ENCODE measurements around the gene GPC3.

GPC3 gene

DNA sequence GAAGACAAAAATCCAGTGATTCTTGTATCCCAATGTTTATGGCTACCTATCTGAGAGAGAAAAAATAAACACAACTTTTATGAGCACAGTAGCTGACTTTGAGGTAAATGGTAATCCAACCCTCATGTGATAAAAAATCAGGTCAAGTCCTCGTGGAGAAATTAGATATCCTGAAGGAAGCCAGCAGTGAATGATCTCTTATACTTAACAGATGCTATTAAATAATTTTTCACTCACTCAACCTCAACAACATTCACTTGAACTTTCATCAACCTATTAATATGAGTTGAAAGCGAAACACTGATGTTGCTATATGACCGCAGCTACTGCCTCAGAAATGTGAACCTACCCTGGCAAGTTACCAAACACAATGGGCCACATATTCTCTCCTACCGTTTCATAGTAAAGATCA, 105.4 kb downstream of the GPC3 start:
- no peak for DNase-seq

DNA sequence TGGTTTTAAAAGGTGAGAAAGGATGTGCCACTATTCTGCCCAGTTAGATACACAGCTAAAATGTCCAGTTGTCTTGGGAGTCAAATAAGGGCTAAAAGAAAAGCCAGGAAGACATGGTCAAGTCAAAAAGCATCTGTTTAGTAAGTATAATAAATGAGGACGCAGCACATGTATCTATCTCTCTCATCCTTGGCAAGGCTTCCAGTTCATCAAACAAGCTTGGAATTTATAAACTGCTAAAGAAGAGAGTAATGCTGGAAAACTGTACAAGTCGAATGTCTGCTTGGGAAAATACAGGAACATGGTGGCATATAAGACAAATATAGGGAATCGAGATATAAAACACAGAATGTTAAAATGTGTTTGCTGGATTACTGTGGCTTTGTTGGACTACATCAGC, 106.7 kb downstream of the GPC3 start:
- no peak for DNase-seq

DNA sequence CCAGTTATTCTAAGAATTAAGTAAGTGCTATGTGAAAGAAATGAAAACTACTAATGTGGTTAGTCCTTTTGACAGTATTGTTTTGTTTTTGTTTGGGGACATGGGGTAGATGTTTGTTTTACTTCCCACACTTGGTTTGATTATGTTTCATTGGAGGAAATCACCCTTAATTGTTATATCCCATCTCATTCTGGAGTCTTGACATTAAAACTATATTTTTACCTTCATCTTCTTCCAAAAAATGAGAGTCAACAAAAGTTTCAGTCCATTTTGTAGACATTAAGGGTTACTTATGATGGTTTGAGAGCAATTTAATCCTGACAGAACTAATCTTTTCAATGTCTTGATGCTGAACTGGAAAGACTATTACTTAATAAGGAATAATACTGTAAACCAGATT, 108.7 kb downstream of the GPC3 start:
- DNase-seq = no peak

DNA sequence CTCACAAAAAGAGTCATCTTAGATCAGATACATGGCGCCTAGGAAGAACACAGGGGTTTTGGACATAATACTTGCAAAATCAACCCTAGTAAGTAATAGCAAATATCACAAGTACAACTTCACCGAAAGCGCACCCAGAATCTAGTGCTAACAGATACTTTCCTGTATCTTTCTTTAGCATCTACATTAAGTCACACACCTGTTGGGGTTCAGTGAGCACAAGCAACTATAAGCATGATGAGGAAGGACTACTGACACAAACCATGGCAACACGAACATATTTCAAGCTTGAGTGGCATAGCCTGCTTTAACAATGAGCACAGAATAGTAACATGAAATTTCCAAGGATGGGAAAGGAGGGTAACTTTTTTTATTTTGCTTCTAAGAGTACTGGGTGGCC, 116.1 kb downstream of the GPC3 start:
- no peak for DNase-seq

DNA sequence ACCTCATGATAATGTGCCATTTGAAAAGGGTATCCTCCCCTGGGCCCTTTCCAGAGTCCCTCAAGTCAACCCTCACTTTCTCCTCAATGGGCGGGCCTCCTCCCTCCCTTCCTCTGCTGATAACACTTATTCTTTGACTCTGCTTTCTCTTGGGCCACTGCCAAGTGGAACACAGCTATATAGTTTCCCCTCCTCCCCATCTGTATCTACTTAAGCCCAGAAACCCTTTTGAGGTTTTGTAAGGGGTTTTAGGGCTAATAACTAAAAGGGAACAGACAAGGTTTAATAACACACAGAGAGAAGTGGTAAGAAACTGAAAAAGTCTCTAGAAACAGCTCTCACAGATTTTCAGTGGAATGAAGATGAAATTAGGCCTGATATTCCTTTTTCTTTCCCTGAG, 116.7 kb downstream of the GPC3 start:
- no peak for DNase-seq

GRCh38 chrX:133868250-133868649, 117.1 kb downstream of the GPC3 start:
- no peak for DNase-seq

GRCh38 chrX:133865761-133866471, 119.5 kb downstream of the GPC3 start:
- DNase-seq = no peak

GRCh38 chrX:133864236-133864635, 121.2 kb downstream of the GPC3 start:
- DNase-seq = no peak

DNA sequence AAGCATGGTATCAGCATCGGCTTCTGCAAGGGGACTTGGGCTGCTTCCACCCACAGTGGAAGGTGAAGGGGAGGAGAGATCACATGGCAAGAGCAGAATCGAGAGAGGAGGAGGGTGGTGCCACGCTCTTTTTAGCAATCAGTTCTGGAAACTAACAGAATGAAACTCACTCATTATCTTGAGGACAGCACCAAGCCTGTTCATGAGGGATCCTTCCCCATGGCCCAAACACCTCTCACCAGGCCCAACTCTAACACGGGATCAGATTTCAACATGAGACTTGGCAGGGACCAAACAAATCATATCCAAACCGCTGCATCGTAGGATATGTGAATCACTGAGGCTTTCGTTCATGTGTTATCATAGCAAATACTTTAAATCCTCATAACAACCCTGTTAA, 125.5 kb downstream of the GPC3 start:
- DNase-seq = peak; percentile 32

DNA sequence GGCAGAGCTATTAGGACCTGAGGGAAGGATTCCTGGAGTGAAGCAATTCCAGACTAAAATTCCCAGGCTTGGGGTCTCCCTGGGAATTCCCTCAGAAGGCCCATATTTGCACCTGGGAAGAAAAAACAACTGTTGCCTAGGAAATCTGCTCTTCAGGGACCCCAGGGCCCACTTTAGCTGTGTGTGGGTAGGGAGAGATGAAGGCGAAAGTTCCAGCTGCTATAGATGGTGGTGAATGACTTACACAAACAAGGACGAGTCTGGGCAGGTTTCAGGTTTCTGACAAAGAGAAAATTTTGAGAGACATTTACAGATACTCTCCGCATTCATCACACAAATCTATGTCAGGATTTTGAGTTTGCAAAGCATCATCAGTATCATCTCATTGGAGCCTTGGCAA, 126.1 kb downstream of the GPC3 start:
- DNase-seq = no peak

DNA sequence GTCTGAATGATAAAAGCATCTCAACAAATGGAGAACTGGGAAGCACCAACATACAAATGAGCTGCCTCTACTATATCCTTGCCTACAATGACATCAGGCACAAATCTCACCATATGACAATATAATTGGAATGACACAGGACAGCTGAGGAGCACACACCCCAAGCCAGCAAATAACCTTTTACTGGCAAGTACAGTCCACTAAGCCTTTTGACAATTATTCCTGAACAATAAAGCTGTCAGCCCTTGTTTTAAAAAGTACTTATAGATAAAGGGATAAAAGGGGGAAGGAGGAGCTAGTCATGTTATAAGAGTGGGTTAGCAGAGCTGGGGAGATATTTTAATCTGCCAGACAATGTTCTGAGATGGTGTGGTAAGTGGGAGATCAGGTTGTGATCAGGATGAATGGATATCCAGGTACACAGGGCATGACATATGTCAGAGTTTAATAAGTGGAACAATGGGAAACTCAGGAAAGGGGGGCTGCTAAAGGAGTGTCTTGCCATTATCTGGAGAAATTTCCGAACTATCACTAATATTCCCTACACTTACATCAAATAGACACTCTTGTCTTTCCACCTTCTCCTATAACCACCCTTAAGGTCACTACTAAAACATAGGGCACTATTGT, 127.6 kb downstream of the GPC3 start:
- DNase-seq = no peak

DNA sequence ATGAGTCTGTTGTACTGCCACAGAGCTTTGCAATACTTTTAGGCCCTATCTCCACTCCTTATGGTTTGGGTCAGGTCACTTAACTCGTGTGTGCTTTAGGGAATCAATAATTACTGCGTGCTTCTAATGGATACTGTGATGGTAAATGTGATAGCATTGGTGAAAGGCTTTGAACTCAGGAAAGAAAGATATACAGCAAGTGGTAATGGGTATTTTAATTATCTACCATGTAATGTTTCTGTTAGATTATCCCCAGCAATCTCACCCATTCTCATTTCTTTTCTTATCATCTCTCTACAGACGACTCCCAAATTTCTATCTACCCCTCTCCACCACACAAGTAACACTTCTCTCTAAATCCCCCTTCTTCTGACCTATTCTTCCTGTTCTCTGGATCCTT, 128.6 kb downstream of the GPC3 start:
- no peak for DNase-seq

DNA sequence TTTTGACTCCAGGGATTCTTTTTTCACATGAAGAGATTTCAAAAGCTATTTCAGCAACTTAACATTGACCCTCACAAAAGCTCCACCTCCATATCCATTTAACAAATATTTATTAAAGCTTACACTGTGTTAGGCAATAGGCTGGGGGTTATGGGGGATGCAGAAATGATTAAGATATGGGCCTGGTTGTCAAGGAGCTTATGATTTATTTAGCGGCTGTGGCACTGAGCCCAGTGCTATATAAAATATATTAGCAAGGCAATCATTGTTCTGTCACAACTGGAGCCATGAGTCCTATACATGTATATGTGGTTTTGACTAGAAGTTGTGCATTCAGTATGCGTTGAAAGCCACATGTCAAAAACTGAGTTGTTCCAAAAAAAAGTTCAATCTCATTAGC, 131.1 kb downstream of the GPC3 start:
- DNase-seq = no peak

GRCh38 chrX:133852837-133853356, 132.5 kb downstream of the GPC3 start:
- no peak for DNase-seq

- DNase-seq = no peak
Observed at GRCh38 chrX:133852401-133852800, 133.0 kb downstream of the GPC3 start.

- DNase-seq = no peak
Observed at GRCh38 chrX:133850399-133850798, 135.0 kb downstream of the GPC3 start.

- no peak for DNase-seq
Observed at GRCh38 chrX:133849676-133850075, 135.7 kb downstream of the GPC3 start.

- no peak for DNase-seq
Observed at GRCh38 chrX:133847340-133847994, 137.9 kb downstream of the GPC3 start.

- no peak for DNase-seq
Observed at GRCh38 chrX:133846311-133846710, 139.1 kb downstream of the GPC3 start.

- no peak for DNase-seq
Observed at GRCh38 chrX:133840415-133840814, 145.0 kb downstream of the GPC3 start.

DNA sequence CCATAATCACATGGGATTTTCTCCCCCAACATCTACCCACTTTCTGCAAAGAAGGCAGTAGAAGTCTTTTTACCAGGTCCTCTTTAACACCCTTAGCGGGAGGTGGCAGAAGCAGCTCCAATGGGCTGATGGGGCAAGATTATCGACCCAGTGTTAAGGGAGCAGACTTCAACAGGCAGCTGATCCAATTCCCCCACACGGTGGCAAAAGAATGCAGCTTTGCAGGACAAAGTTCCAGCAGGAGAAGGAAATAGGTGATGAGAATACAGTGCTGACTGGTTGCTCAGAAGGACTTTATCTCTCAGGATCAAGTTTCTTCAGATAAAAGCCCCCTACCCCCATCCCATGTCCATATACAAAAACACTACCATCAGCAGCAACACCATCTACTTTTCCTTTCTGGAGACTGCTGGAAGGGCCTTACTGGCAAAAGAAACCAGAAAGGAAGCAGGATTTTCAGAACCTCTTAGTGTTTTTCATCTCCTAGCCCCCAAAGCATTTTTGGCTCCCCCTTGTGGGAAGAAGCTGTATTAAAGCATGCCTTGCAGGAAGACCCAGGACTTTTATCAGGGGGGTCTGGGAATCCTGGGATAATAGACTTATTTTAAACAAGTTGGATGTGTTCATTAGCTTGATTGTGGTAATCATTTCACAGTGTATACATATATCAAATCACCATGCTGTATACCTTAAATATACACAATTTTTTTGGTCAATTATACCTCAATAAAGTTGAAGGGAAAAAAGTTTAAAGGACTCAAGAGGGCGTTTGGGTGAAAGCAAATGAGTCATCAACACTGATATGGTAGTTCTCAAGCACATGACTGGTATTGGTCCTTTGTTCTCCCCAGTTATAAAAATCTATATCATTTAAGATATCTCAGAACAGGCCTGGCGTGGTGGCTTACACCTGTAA, 146.4 kb downstream of the GPC3 start:
- no peak for DNase-seq

DNA sequence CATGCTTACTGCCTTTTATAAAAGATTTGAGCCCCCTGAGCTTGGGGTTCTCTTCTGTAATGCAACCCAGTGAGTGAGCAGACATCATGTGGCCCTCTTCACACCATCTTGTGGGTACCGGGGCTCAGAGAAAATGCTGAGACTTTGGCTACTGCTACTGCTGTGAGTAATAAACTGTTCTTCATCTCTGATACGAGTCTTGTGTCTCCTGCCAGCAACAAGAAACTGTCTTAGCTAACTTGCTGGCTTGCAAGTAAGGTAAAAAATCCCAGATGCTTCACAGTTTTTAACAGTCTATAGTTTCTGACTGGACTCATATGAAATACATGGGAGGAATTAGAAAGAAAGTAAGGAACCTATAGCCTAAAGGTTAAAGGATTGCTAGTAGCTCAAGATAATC, 148.3 kb downstream of the GPC3 start:
- DNase-seq = no peak

GRCh38 chrX:133836561-133836960, 148.8 kb downstream of the GPC3 start:
- no peak for DNase-seq

All from amniotic stem cell (primary cell).